ENCODE results near the gene PLEKHM3.

Gene PLEKHM3

GRCh38 chr2:207787800-207788199 is 237.5 kb downstream of the PLEKHM3 start:
- DNase-seq (ENCODE audit: low read depth), result no peak

GRCh38 chr2:207787017-207787416 is 238.3 kb downstream of the PLEKHM3 start:
- no peak for DNase-seq (ENCODE audit: low read depth)

GRCh38 chr2:207784898-207785297 is 240.4 kb downstream of the PLEKHM3 start:
- DNase-seq (ENCODE audit: low read depth), result no peak

- no peak for DNase-seq (ENCODE audit: low read depth)
Measured at GRCh38 chr2:207783514-207783913, 241.8 kb downstream of the PLEKHM3 start.

- no peak for DNase-seq (ENCODE audit: low read depth)
Measured at GRCh38 chr2:207782238-207783030, 242.9 kb downstream of the PLEKHM3 start.

- no peak for DNase-seq (ENCODE audit: low read depth)
Measured at GRCh38 chr2:207779523-207779922, 245.8 kb downstream of the PLEKHM3 start.

- DNase-seq (ENCODE audit: low read depth), result no peak
Measured at GRCh38 chr2:207778298-207778882, 246.9 kb downstream of the PLEKHM3 start.

- DNase-seq (ENCODE audit: low read depth), result no peak
Measured at GRCh38 chr2:207777124-207777523, 248.2 kb downstream of the PLEKHM3 start.

GRCh38 chr2:207775473-207775872 is 249.9 kb downstream of the PLEKHM3 start:
- DNase-seq (ENCODE audit: low read depth), result no peak

GRCh38 chr2:207772844-207773205 is 252.5 kb downstream of the PLEKHM3 start:
- no peak for DNase-seq (ENCODE audit: low read depth)

GRCh38 chr2:207772081-207772843 is 253.1 kb downstream of the PLEKHM3 start:
- DNase-seq (ENCODE audit: low read depth), result no peak

GRCh38 chr2:207771421-207771820 is 253.9 kb downstream of the PLEKHM3 start:
- DNase-seq (ENCODE audit: low read depth), result no peak

Measured in stimulated activated CD8-positive, alpha-beta memory T cell treated with anti-CD3 and anti-CD28 coated beads, Interleukin-12 subunit alpha, Interleukin-12 subunit beta, amount 100 ng/mL, for 4 hours (primary cell).